Prostate gland (tissue), 2 donors: Measurements from ENCODE around the gene EWSR1. TPM values are rescaled to one million over a fixed set of nuclear protein-coding genes. Genes with fewer than 3 reads are reported as not detected.

Source experiments
- DNase-seq: peaks from one replicate; pipeline ENCODE4 v3.0.0-alpha.2; 2019; ENCODE audit warnings: low spot score
- H3K27ac ChIP-seq, 2 donors: fragments of 200-600 bp; sonication (generic); 2 replicates each; pipeline ENCODE4 v1.5.1; 2017 to 2019
- H3K27me3 ChIP-seq: fragments of 200-600 bp; sonication (generic); replicated peaks from 2 replicates; pipeline ENCODE4 v1.5.1; 2019; ENCODE audit not compliant: insufficient read depth
- H3K36me3 ChIP-seq, 2 donors: fragments of 200-600 bp; sonication (generic); 1 replicate in 1 of 2; 2 replicates in 1 of 2; pipeline versions ENCODE4 v1.5.1 to v1.8.1; 2017 to 2019
- H3K4me1 ChIP-seq: fragments of 200-600 bp; sonication (generic); replicated peaks from 2 replicates; pipeline ENCODE4 v1.5.1; 2019
- H3K4me3 ChIP-seq, 2 donors: fragments of 200-600 bp; sonication (generic); 2 replicates each; pipeline ENCODE4 v1.5.1; 2017 to 2019
- H3K9me3 ChIP-seq: fragments of 200-600 bp; sonication (generic); 2 replicates; pipeline ENCODE4 v1.5.1; 2017
- CTCF ChIP-seq, 4 experiments: fragments of 200-600 bp in 2 of 4; fragments of 450-650 bp in 2 of 4; sonication (generic) in 2 of 4; IDR thresholded peaks; 1 replicate in 3 of 4; 2 replicates in 1 of 4; pipeline ENCODE4 v1.5.1; 2016 to 2019; ENCODE audit warnings: antibody characterized with exemption in 4 of 4, mild to moderate bottlenecking in 2 of 4, moderate library complexity in 2 of 4
- POLR2A ChIP-seq: fragments of 450-650 bp; IDR thresholded peaks from one replicate; pipeline ENCODE4 v1.6.1; 2016; ENCODE audit warnings: antibody characterized with exemption, mild to moderate bottlenecking
- POLR2AphosphoS5 ChIP-seq: sonication (generic); formaldehyde crosslinking; IDR thresholded peaks from one replicate; pipeline ENCODE4 v1.6.1; 2017; ENCODE audit warnings: antibody characterized with exemption
- WGBS: methylation state at CpG from one replicate; pipeline ENCODE4 v1.1.5; 2018; 5-methylcytosine and 5-hydroxymethylcytosine counted together
- intact Hi-C: fragments of 100-400 bp; cut with DNase I; formaldehyde crosslinking; loops from one replicate; pipeline ENCODE4 v1.14.2; 2022
- total RNA-seq, 2 donors: library from RNA; depleted of rRNA; stranded (reverse); fragments of >200 nt; gene quantifications; one replicate each; pipeline ENCODE4 v1.1.0, GENCODE V29; 2016

Gene EWSR1
- total RNA-seq, 2 donors from 2014 or later: 181 to 213 TPM

GRCh38 chr22:29224121-29224858, 43.8 kb upstream of the EWSR1 start:
- H3K4me3 ChIP-seq: no peak overlapping the region
- 54% methylated on average over 19 of the region's 19 CpGs for WGBS
- H3K27ac ChIP-seq: peak overlapping the region in 1 of 2 donors; percentile 43
- H3K9me3 ChIP-seq: no peaks in the 10 kb centered on the region
- TF ChIP-seq POLR2AphosphoS5: no peak
- TF ChIP-seq CTCF (IDR thresholded peaks at IDR 0.05): no peak
- no peak for TF ChIP-seq POLR2A
- intact Hi-C loops: no loop called here
- H3K4me1 ChIP-seq: no peaks in the 10 kb centered on the region
- no peaks in the 10 kb centered on the region for H3K36me3 ChIP-seq
- DNase-seq: no peak
- no peaks in the 10 kb centered on the region for H3K27me3 ChIP-seq

- H3K27ac ChIP-seq: peak overlapping the region in 1 of 2 donors; percentile 30
- H3K4me3 ChIP-seq: no peak overlapping the region
- intact Hi-C loops: no loop called here
- no peaks in the 10 kb centered on the region for H3K36me3 ChIP-seq
- H3K27me3 ChIP-seq: no peaks in the 10 kb centered on the region
- no peaks in the 10 kb centered on the region for H3K4me1 ChIP-seq
- DNase-seq: no peak
- TF ChIP-seq POLR2AphosphoS5 (no peak), CTCF (IDR thresholded peaks at IDR 0.05) (no peak), POLR2A (no peak)
- 94% methylated on average over 6 of the region's 7 CpGs for WGBS
- H3K9me3 ChIP-seq: no peaks in the 10 kb centered on the region
Measured at GRCh38 chr22:29224859-29225410, 43.1 kb upstream of the EWSR1 start.

- DNase-seq: no peak
- Histone ChIP-seq H3K9me3 (no peaks in the 10 kb centered on the region), H3K27me3 (no peaks in the 10 kb centered on the region), H3K36me3 (no peaks in the 10 kb centered on the region), H3K4me3 (no peak overlapping the region), H3K27ac (peak overlapping the region; percentile 30 to 33), H3K4me1 (no peaks in the 10 kb centered on the region)
- TF ChIP-seq POLR2AphosphoS5: no peak
- TF ChIP-seq CTCF (IDR thresholded peaks at IDR 0.05): no peak
- TF ChIP-seq POLR2A: no peak
- 48% methylated on average over 16 of the region's 16 CpGs for WGBS
- intact Hi-C loops: no loop called here
Measured at GRCh38 chr22:29225422-29226090, 42.5 kb upstream of the EWSR1 start.

GRCh38 chr22:29226351-29226981, 41.6 kb upstream of the EWSR1 start:
- Histone ChIP-seq H3K4me3 (no peak overlapping the region), H3K4me1 (no peaks in the 10 kb centered on the region), H3K27ac (no peak overlapping the region), H3K36me3 (no peaks in the 10 kb centered on the region), H3K27me3 (no peaks in the 10 kb centered on the region), H3K9me3 (no peaks in the 10 kb centered on the region)
- TF ChIP-seq POLR2A (no peak), CTCF (IDR thresholded peaks at IDR 0.05) (no peak), POLR2AphosphoS5 (no peak)
- intact Hi-C loops: no loop called here
- no peak for DNase-seq
- 94% methylated on average over 11 of the region's 11 CpGs for WGBS
